GM10248 (cell line): ENCODE data around the gene SLC26A2.

Source experiments
- CTCF ChIA-PET: fragments of 300-600 bp; sonication (Branson Sonifier 250); formaldehyde crosslinking; extraction: SDS; loops from one replicate; lab custom pipeline; 2021; ENCODE audit warnings: antibody characterized with exemption; lab: Yijun Ruan, JAX
- POLR2A ChIA-PET: fragments of 350-650 bp; sonication (Branson Sonifier 250); formaldehyde crosslinking; extraction: SDS; loops from one replicate; lab custom pipeline; 2020; ENCODE audit warnings: antibody characterized with exemption; lab: Yijun Ruan, JAX
- DNase-seq: peaks from one replicate; pipeline ENCODE4 v3.0.0; 2012; ENCODE audit errors: extremely low spot score
- TF ChIP-seq, protein P1 (sequence below): IDR thresholded peaks from 2 replicates; pipeline ENCODE4 v1.5.1; 2012; ENCODE audit warnings: mild to moderate bottlenecking, low read depth; ENCODE audit errors: extremely low read depth, missing control alignments, control extremely low read depth

The SLC26A2 gene

DNA sequence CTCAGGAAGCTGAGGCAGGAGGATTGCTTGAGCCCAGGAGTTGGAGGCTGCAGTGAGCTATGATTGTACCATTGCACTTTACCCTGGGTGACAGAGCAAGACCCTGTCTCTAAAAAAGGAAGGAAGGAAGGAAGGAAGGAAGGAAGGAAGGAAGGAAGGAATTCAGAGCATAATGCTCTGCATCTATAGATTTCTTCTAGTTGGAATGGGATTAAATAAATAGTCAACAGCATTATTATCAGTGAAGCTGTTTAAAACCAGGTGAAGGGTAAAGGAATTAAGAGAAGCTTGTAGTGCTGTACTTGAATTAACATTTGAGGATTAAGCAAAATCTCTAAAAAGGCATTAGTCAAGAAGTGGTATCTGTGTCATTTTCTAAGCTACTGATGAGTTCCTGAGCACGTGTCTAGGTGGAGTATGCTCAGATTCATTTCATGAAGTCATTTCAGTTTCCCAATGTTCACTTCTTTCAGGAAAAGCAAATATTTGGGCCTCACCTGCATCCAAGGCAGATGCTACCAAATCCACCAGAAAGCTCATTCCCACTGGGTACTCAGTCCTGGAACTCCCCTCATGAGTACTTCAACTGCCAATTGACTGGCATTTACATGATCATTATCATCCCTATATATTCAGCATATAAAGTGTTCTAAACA lies 24.4 kb upstream of the SLC26A2 start:
- CTCF ChIA-PET, result interaction anchor here (0.6 to 5.3 kb wide), 8 partner anchors 9 to 289 kb away, joined by 3 to 21 read pairs (median 4); partner anchors contain the start of gene SLC26A2
- no peak for DNase-seq
- TF ChIP-seq, protein P1, sequence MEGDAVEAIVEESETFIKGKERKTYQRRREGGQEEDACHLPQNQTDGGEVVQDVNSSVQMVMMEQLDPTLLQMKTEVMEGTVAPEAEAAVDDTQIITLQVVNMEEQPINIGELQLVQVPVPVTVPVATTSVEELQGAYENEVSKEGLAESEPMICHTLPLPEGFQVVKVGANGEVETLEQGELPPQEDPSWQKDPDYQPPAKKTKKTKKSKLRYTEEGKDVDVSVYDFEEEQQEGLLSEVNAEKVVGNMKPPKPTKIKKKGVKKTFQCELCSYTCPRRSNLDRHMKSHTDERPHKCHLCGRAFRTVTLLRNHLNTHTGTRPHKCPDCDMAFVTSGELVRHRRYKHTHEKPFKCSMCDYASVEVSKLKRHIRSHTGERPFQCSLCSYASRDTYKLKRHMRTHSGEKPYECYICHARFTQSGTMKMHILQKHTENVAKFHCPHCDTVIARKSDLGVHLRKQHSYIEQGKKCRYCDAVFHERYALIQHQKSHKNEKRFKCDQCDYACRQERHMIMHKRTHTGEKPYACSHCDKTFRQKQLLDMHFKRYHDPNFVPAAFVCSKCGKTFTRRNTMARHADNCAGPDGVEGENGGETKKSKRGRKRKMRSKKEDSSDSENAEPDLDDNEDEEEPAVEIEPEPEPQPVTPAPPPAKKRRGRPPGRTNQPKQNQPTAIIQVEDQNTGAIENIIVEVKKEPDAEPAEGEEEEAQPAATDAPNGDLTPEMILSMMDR, result no peak
- POLR2A ChIA-PET, result no interaction called here

DNA sequence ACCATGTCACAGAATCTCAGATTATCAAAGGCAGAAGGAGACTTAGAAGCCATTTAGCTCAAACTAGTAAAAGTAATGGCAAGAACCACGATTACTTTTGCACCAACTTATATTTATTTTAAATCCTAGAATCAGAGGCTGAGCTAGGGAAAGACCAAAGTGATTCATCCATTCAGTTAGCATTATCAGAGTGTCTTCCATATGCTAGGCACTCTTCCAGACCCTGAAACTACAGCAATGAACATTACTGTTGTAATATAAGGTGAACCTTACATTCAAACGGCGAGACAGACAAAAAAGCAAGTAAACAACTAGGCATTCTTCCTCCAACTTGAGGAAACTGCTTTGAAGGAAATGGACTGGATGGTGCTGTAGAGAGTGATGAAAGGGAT lies 23.9 kb upstream of the SLC26A2 start:
- CTCF ChIA-PET, result interaction anchor here (1.0 to 5.3 kb wide), 6 partner anchors 10 to 280 kb away, joined by 3 to 21 read pairs (median 6); partner anchors contain the start of gene SLC26A2
- no peak for DNase-seq
- POLR2A ChIA-PET, result no interaction called here
- TF ChIP-seq, protein P1, result no peak

DNA sequence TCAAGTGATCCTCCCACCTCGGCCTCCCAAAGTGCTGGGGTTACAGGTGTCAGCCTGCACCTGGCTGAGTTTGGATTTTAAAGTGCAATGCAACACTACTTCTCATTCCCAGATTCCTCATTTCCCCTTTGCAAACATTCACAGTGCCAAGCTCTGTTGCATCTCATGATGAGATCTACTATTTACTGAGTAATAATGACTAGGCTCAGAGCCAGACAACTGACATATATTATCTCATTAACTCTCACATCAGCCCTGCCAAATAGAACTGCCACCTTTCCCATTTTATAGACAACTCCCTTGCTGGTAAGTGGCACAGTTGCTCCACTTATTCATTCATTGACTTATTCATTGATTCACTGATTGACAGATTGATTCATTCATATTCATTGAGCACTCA lies 22.9 kb upstream of the SLC26A2 start:
- ChIA-PET CTCF (interaction anchor here (2.9 to 5.3 kb wide), 2 partner anchors 11 to 22 kb away, joined by 10 to 21 read pairs; partner anchors contain the start of gene SLC26A2), POLR2A (no interaction called here)
- DNase-seq, result no peak
- TF ChIP-seq, protein P1, result no peak

DNA sequence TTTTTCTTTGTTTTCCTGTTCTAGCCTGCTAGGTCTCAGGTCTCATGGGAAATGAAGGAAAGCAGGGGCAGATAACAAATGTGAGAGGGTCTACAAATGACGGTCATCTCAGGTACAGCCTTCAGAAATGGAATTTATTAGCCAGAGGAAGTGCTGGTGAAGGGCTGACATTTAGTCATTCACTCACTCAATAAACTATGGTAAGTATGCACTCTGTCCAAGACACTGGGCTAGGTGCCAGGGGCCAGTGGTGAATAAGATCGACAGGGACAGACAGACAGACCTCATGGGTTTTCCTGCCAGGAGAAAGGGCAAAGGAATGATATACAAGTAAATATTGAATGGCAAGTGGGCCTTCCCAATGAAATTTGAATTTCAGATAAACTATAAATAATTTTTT lies 22.3 kb upstream of the SLC26A2 start:
- TF ChIP-seq, protein P1, result no peak
- no peak for DNase-seq
- ChIA-PET CTCF (no interaction called here), POLR2A (no interaction called here)

DNA sequence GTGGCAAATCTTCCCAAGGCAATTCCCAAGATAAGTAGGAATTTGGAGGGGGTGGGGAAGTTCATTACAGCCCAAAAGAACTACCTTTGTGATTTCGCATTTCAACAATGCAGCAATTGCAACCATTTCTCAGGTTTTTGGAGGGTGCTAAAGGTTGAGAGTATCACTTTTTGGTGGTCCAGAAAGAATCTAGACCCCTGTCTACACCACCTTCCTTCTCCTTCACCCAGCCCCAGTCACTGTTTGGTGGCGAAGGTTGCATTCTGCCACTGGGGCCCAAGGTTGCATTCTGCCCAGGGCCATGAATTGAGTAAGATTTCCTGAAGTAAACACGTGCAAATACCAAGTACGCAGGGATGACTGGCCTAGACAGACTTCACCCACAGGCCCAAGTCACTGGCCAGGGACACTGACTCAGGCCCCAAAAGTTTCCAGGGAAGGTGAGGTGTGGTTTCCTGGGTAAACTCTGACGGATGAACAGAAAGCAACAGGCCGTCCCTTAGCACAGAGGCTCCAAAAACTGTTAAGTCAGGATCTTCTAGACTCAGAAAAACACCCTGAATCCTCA lies 21.7 kb upstream of the SLC26A2 start:
- DNase-seq, result no peak
- ChIA-PET POLR2A (no interaction called here), CTCF (interaction anchor here (1.0 to 1.3 kb wide), 4 partner anchors 11 to 320 kb away, joined by 3 to 8 read pairs (median 3); no protein-coding TSS in a partner anchor)
- TF ChIP-seq, protein P1, result no peak

DNA sequence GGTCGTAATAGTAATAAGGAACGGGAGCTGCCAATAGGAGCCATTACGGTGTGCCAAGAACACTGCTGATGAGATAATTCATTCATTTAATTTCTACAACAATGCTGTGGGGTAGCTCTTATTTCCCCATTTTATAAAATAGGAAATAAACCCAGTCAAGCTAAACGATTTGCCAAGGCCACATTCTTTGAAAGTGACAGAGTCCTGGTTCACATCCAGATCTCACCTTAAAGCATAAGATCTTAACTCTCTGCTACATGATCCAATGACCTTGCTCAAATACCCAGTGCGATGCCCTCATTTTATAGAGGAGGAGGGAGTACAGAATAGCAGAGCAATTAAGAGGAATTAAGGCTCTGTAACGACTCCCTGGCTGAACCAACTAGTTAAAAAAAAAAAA lies 21.0 kb upstream of the SLC26A2 start:
- TF ChIP-seq, protein P1, result no peak
- ChIA-PET POLR2A (no interaction called here), CTCF (interaction anchor here (0.6 to 1.3 kb wide), 5 partner anchors 12 to 321 kb away, joined by 3 to 8 read pairs (median 3); no protein-coding TSS in a partner anchor)
- no peak for DNase-seq
